ENCODE results near the gene WDFY4.

WDFY4 gene

GRCh38 chr10:48926255-48926654, 241.6 kb downstream of the WDFY4 start:
- H3K4me1 ChIP-seq (ENCODE audit: insufficient read depth, poor library complexity, severe bottlenecking) = no peaks in the 10 kb centered on the region
- DNase-seq (ENCODE audit: low spot score) = no peak

DNA sequence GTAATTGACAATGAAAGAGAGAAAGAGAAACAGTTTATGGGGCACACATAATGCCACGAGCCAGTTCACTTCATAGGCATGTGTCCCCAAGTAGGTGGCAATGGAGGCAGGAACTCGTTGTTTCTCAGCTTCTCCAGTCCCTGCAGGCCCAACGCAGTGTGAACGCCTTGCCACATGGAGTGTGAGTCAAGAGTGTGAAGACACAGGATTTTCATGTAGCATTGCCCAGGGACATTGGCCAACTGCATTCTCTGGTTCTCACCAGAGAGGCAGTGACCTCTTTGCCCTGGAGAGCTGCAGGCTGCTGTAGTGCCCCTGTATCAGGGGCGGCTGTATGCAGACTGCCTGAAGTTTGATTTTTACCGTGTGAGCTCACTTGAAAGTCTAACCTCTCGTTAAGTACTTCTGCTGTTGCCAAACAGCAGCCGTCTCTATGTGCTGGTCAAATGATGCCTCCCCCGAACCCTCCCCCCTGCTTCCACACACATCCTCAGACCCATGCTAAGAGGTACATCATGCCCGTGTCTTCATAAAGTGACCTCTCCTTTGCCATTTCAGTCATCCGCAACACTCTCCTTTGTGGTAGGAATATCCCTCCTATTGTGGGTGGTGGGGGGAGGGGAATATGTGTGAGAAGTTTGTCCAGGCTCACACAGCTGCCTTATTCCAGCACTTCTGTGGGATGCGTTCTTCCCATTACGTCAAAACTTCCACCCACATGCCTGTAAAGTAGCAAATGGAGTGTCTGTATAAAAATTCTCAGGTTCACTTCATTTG, 242.3 kb downstream of the WDFY4 start:
- H3K4me1 ChIP-seq (ENCODE audit: insufficient read depth, poor library complexity, severe bottlenecking) = no peaks in the 10 kb centered on the region
- TF ChIP-seq, protein P1, sequence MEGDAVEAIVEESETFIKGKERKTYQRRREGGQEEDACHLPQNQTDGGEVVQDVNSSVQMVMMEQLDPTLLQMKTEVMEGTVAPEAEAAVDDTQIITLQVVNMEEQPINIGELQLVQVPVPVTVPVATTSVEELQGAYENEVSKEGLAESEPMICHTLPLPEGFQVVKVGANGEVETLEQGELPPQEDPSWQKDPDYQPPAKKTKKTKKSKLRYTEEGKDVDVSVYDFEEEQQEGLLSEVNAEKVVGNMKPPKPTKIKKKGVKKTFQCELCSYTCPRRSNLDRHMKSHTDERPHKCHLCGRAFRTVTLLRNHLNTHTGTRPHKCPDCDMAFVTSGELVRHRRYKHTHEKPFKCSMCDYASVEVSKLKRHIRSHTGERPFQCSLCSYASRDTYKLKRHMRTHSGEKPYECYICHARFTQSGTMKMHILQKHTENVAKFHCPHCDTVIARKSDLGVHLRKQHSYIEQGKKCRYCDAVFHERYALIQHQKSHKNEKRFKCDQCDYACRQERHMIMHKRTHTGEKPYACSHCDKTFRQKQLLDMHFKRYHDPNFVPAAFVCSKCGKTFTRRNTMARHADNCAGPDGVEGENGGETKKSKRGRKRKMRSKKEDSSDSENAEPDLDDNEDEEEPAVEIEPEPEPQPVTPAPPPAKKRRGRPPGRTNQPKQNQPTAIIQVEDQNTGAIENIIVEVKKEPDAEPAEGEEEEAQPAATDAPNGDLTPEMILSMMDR (IDR thresholded peaks at IDR 0.05; ENCODE audit: poor library complexity, severe bottlenecking) = no peak
- ATAC-seq (ENCODE audit: low read depth) (no peak), DNase-seq (ENCODE audit: low spot score) (no peak)
- H3K27me3 ChIP-seq (ENCODE audit: insufficient read depth, poor library complexity, severe bottlenecking) = no peaks in the 10 kb centered on the region
- no peaks in the 10 kb centered on the region for H3K9me3 ChIP-seq (ENCODE audit: severe bottlenecking)
- H3K27ac ChIP-seq (ENCODE audit: poor library complexity, severe bottlenecking) = no peak overlapping the region
- no peaks in the 10 kb centered on the region for H3K36me3 ChIP-seq (ENCODE audit: low read depth)
- no peak overlapping the region for H3K4me3 ChIP-seq (ENCODE audit: severe bottlenecking)

More at GRCh38 chr10:48926255-48926654, 241.6 kb downstream of the WDFY4 start:
- ATAC-seq (ENCODE audit: low read depth) = no peak
- TF ChIP-seq, protein P1 (IDR thresholded peaks at IDR 0.05; ENCODE audit: poor library complexity, severe bottlenecking) = no peak
- no peaks in the 10 kb centered on the region for H3K27me3 ChIP-seq (ENCODE audit: insufficient read depth, poor library complexity, severe bottlenecking)
- no peaks in the 10 kb centered on the region for H3K36me3 ChIP-seq (ENCODE audit: low read depth)
- H3K4me3 ChIP-seq (ENCODE audit: severe bottlenecking) = no peak overlapping the region
- H3K9me3 ChIP-seq (ENCODE audit: severe bottlenecking) = no peaks in the 10 kb centered on the region
- no peak overlapping the region for H3K27ac ChIP-seq (ENCODE audit: poor library complexity, severe bottlenecking)

DNA sequence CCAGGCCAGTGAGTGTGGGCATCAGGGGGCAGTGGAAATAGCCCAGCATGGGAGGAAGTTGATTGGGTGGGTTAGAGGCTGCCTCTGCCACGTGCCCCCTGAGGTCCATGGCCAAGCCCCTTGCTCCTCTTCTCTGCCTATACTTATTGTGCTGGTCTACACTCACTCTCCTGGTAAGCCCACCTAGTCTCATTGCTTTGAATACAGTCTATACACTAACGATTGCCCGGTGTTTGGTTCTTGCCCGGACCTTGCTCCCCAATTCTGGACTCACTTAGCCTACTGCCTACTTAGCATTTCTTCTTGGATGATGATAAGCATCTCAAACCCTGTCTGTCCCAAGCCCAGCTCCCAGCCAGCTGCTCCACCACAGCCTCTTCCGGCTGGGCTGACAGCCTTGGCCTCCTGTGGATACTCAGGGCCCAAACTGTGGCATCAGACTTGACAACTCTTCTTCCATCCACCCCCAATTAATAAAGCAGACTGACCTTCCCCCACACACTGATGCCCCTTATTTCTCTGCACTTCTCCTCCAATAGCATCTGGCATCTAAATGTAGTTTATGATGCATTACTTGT, 244.8 kb downstream of the WDFY4 start:
- Histone ChIP-seq H3K4me1 (ENCODE audit: insufficient read depth, poor library complexity, severe bottlenecking) (no peaks in the 10 kb centered on the region), H3K9me3 (ENCODE audit: severe bottlenecking) (no peaks in the 10 kb centered on the region), H3K4me3 (ENCODE audit: severe bottlenecking) (no peak overlapping the region), H3K27me3 (ENCODE audit: insufficient read depth, poor library complexity, severe bottlenecking) (no peaks in the 10 kb centered on the region), H3K27ac (ENCODE audit: poor library complexity, severe bottlenecking) (no peak overlapping the region), H3K36me3 (ENCODE audit: low read depth) (no peaks in the 10 kb centered on the region)
- no peak for ATAC-seq (ENCODE audit: low read depth)
- TF ChIP-seq, protein P1 (IDR thresholded peaks at IDR 0.05; ENCODE audit: poor library complexity, severe bottlenecking) = no peak
- no peak for DNase-seq (ENCODE audit: low spot score)

GRCh38 chr10:48931188-48931587, 246.5 kb downstream of the WDFY4 start:
- no peaks in the 10 kb centered on the region for H3K4me1 ChIP-seq (ENCODE audit: insufficient read depth, poor library complexity, severe bottlenecking)
- H3K4me3 ChIP-seq (ENCODE audit: severe bottlenecking) = no peak overlapping the region
- TF ChIP-seq, protein P1 (IDR thresholded peaks at IDR 0.05; ENCODE audit: poor library complexity, severe bottlenecking) = no peak
- DNase-seq (ENCODE audit: low spot score) = no peak
- no peaks in the 10 kb centered on the region for H3K36me3 ChIP-seq (ENCODE audit: low read depth)
- no peak overlapping the region for H3K27ac ChIP-seq (ENCODE audit: poor library complexity, severe bottlenecking)
- H3K27me3 ChIP-seq (ENCODE audit: insufficient read depth, poor library complexity, severe bottlenecking) = no peaks in the 10 kb centered on the region
- H3K9me3 ChIP-seq (ENCODE audit: severe bottlenecking) = no peaks in the 10 kb centered on the region
- ATAC-seq (ENCODE audit: low read depth) = no peak
